ENCODE results near the gene SDK1. TPM values are rescaled to one million over a fixed set of nuclear protein-coding genes. Genes with fewer than 3 reads are reported as not detected.

SDK1 gene
- total and polyA plus RNA-seq, 2 of the 8 experiments (the other 6 are each of a cell fraction or from before 2014, with no cell fraction given): 3.3 to 7.2 TPM

GRCh38 chr7:4186513-4186780 is 885.4 kb downstream of the SDK1 start:
- no peak overlapping the region for H3K18ac ChIP-seq (ENCODE audit: extremely low read depth, low read length)
- peak overlapping the region; percentile 9; the same call in 1 of the 2 replicates for H4K8ac ChIP-seq (ENCODE audit: extremely low read depth, insufficient read depth, low read length)
- H2BK5ac ChIP-seq (ENCODE audit: low read depth, low read length): no peak overlapping the region
- H2BK15ac ChIP-seq (ENCODE audit: low read length): no peak overlapping the region
- H3K27ac ChIP-seq (ENCODE audit: low read depth, low read length): no peak overlapping the region
- H2BK120ac ChIP-seq (replicated peaks; ENCODE audit: low read depth, low read length): no peak overlapping the region
- H3K4me3 ChIP-seq (ENCODE audit: extremely low read depth in 1 of 4, insufficient read depth in 2 of 4, low read depth in 3 of 4, low read length in 4 of 4): no peak overlapping the region
- no peaks in the 10 kb centered on the region for H3K36me3 ChIP-seq (ENCODE audit: control insufficient read depth in 2 of 4, insufficient read depth in 4 of 4, low read length in 3 of 4)
- no peak overlapping the region for H2AFZ ChIP-seq (ENCODE audit: low read length)
- no peaks in the 10 kb centered on the region for H4K20me1 ChIP-seq (replicated peaks in 1 of 2; ENCODE audit: control insufficient read depth in 1 of 2, insufficient read depth in 2 of 2, low read length in 2 of 2)
- no peak overlapping the region for H2AK5ac ChIP-seq (ENCODE audit: low read depth, low read length)
- H3K4me1 ChIP-seq (replicated peaks in 1 of 4; ENCODE audit: control insufficient read depth in 3 of 4, insufficient read depth in 4 of 4, low read length in 3 of 4): peaks cover 0 to 9% (median 5%) of the 10 kb centered on the region in 4 experiments; a peak in 5 of 7 replicates
- DNase-seq (ENCODE audit: low read depth in 1 of 2, low spot score in 2 of 2) (no peak), FAIRE-seq (no peak)
- H4K5ac ChIP-seq (ENCODE audit: insufficient read length, low read depth, low read length): no peak overlapping the region
- no peak overlapping the region for H3K9ac ChIP-seq (replicated peaks in 1 of 4; ENCODE audit: extremely low read depth in 1 of 4, low read depth in 3 of 4, low read length in 3 of 4)
- no peak overlapping the region for H3K23ac ChIP-seq (ENCODE audit: insufficient read length)
- H3K27me3 ChIP-seq (replicated peaks in 1 of 4; ENCODE audit: control insufficient read depth in 3 of 4, extremely low read depth in 1 of 4, insufficient read depth in 3 of 4, low read length in 3 of 4): no peaks in the 10 kb centered on the region
- H3K56ac ChIP-seq (replicated peaks; ENCODE audit: insufficient read length, low read depth, low read length): no peak overlapping the region
- H3K4ac ChIP-seq (replicated peaks; ENCODE audit: insufficient read length, low read depth, low read length): no peak overlapping the region
- H2BK20ac ChIP-seq (ENCODE audit: low read length): no peak overlapping the region
- H4K91ac ChIP-seq (replicated peaks; ENCODE audit: insufficient read length, low read length): no peak overlapping the region
- CTCF ChIA-PET (ENCODE audit: partially characterized antibody): interaction anchor here (1.1 to 1.6 kb wide), 4 partner anchors 9 to 204 kb away, joined by 3 read pairs; no protein-coding TSS in a partner anchor
- H3K23me2 ChIP-seq (ENCODE audit: low read depth, low read length): no peaks in the 10 kb centered on the region
- peaks cover 8% of the 10 kb centered on the region in 2 experiments; a peak in 1 of 4 replicates for H3K9me3 ChIP-seq (ENCODE audit: insufficient read depth in 2 of 2, low read depth in 1 of 2, low read length in 1 of 2)
- H2BK12ac ChIP-seq (ENCODE audit: low read depth, low read length): no peak overlapping the region
- no peaks in the 10 kb centered on the region for H3K79me1 ChIP-seq (ENCODE audit: low read depth, low read length)
- no peaks in the 10 kb centered on the region for H3K79me2 ChIP-seq (ENCODE audit: control insufficient read depth in 1 of 2, insufficient read depth in 2 of 2, low read length in 2 of 2)
- 98% methylated on average over 6 of the region's 9 CpGs; no CpG with 5 or more reads in 1 of the 2 experiments for WGBS, 2 experiments (ENCODE audit: extremely low coverage in 1 of 2, insufficient coverage in 1 of 2, insufficient read length in 1 of 2, insufficient replicate concordance in 2 of 2, low coverage in 1 of 2, low lambda C conversion rate in 2 of 2, missing lambda C conversion rate in 1 of 2)
- H3K14ac ChIP-seq (ENCODE audit: insufficient read length): no peak overlapping the region
- POLR2A ChIA-PET (ENCODE audit: partially characterized antibody): no interaction called here
- no peak overlapping the region for H3K4me2 ChIP-seq (ENCODE audit: insufficient read depth in 1 of 2, low read depth in 2 of 2, low read length in 2 of 2)
- TF ChIP-seq CTCF (IDR thresholded peaks at IDR 0.05; ENCODE audit: control extremely low read depth in 1 of 3, insufficient read depth in 1 of 3, low read depth in 1 of 3, low read length in 3 of 3) (no peak), YY1 (IDR thresholded peaks at IDR 0.05; ENCODE audit: low read depth, low read length) (no peak), SAP30 (IDR thresholded peaks at IDR 0.05; ENCODE audit: insufficient read depth, insufficient replicate concordance, low read length) (no peak), CEBPB (IDR thresholded peaks at IDR 0.05; ENCODE audit: low read depth, low read length) (no peak), PHF8 (conservative IDR thresholded peaks at IDR 0.05; ENCODE audit: low read depth, low read length) (no peak), TEAD4 (IDR thresholded peaks at IDR 0.05; ENCODE audit: low read depth, low read length) (no peak), GTF2F1 (IDR thresholded peaks at IDR 0.05; ENCODE audit: borderline replicate concordance, low read depth, low read length) (no peak), RNF2 (IDR thresholded peaks at IDR 0.05; ENCODE audit: borderline replicate concordance, low read depth, low read length, missing control alignments, poor library complexity, severe bottlenecking) (no peak), BRCA1 (IDR thresholded peaks at IDR 0.05; ENCODE audit: low read depth, low read length) (no peak), POLR2AphosphoS5 (IDR thresholded peaks at IDR 0.05; ENCODE audit: low read depth, low read length) (no peak), FOSL1 (IDR thresholded peaks at IDR 0.05; ENCODE audit: insufficient read depth, low read depth, low read length) (no peak), CBX8 (IDR thresholded peaks at IDR 0.05; ENCODE audit: borderline replicate concordance, low read depth, low read length) (no peak), CREB1 (IDR thresholded peaks at IDR 0.05) (no peak)
